Measurements from ENCODE around the gene TMEM213.

GRCh38 chr7:138773817-138774216 is 24.0 kb upstream of the TMEM213 start:
- no peak for TF ChIP-seq CTCF (conservative IDR thresholded peaks at IDR 0.05 in 1 of 2, IDR thresholded peaks at IDR 0.05 in 1 of 2; ENCODE audit: extremely low read depth in 1 of 2, insufficient read depth in 1 of 2, low read depth in 1 of 2, low read length in 2 of 2)
- no peak for TF ChIP-seq EZH2 (IDR thresholded peaks at IDR 0.05; ENCODE audit: borderline replicate concordance, low read length)
